ENCODE measurements around the gene PLD6. TPM values are rescaled to one million over a fixed set of nuclear protein-coding genes. Genes with fewer than 3 reads are reported as not detected.
A peak's percentile ranks its signal among the peaks of the same experiment; 100 is the strongest.

Gene PLD6
- total and polyA plus RNA-seq, 12 donors: 3.7 to 16.3 (median 7.9) TPM

DNA sequence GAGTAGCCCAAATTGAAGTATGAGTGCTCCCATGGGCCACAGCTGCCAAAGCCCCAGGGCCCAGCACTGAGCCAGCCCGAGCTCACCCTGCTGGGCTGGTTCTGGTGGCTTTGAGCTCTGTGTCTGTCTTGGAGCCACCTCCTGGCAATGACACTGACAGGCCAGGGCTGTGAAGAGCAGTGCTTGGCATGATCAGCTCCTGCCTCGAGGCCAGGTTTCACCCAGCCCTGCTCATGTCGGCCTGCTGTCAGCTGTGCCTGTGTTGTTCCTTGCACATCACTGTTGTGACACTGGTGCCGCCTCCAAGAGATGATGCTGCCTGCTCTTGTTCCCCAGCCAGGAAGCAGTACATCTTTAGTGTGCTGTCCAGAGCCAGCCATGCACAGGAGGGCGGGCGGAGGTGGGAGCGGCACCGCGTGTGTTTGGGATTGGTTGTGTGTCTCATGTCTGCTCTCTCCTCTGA is 26.0 kb downstream of the PLD6 start:
- WGBS, 2 donors: 51 to 79% methylated on average over 9 of the region's 9 CpGs

GRCh38 chr17:17179371-17179827 is 26.7 kb downstream of the PLD6 start:
- intact Hi-C loops (cut with DNase I): no loop called here
- H3K9me3 ChIP-seq: no peaks in the 10 kb centered on the region
- H3K4me1 ChIP-seq: peaks cover 7 to 61% (median 27%) of the 10 kb centered on the region in 9 donors
- peaks cover 0 to 100% (median 73%) of the 10 kb centered on the region in 9 donors for H3K36me3 ChIP-seq
- DNase-seq (no peak), ATAC-seq (no peak)
- WGBS, 2 donors: 93 to 99% methylated on average over 2 of the region's 2 CpGs
- H3K4me3 ChIP-seq: no peak overlapping the region
- no peak for TF ChIP-seq CTCF (IDR thresholded peaks at IDR 0.05)
- no peaks in the 10 kb centered on the region for H3K27me3 ChIP-seq
- H3K27ac ChIP-seq: peak overlapping the region in 8 of 10 donors; percentile 27 to 82 (median 53)

More for the DNA sequence above, 26.0 kb downstream of the PLD6 start:
- Histone ChIP-seq H3K27ac (peak overlapping the region in 9 of 10 donors; percentile 27 to 82 (median 52)), H3K9me3 (no peaks in the 10 kb centered on the region), H3K36me3 (peaks cover 0 to 97% (median 69%) of the 10 kb centered on the region in 9 donors), H3K4me3 (no peak overlapping the region), H3K27me3 (no peaks in the 10 kb centered on the region), H3K4me1 (peaks cover 8 to 67% (median 33%) of the 10 kb centered on the region in 9 donors)
- no peak for TF ChIP-seq CTCF (IDR thresholded peaks at IDR 0.05)
- intact Hi-C loops (cut with DNase I): no loop called here
- peak; percentile 50 to 83 (median 68) for ATAC-seq
- peak; percentile 41 to 55 for DNase-seq

GRCh38 chr17:17177176-17177575 is 29.0 kb downstream of the PLD6 start:
- Histone ChIP-seq H3K9me3 (no peaks in the 10 kb centered on the region), H3K36me3 (peaks cover 3 to 100% (median 88%) of the 10 kb centered on the region in 9 donors), H3K27me3 (no peaks in the 10 kb centered on the region), H3K27ac (no peak overlapping the region), H3K4me3 (no peak overlapping the region), H3K4me1 (peaks cover 4 to 50% (median 26%) of the 10 kb centered on the region in 9 donors)
- intact Hi-C loops (cut with DNase I): no loop called here
- DNase-seq (no peak), ATAC-seq (no peak)
- no peak for TF ChIP-seq CTCF (IDR thresholded peaks at IDR 0.05)
- 91 to 93% methylated on average over 12 of the region's 12 CpGs for WGBS, 2 donors

DNA sequence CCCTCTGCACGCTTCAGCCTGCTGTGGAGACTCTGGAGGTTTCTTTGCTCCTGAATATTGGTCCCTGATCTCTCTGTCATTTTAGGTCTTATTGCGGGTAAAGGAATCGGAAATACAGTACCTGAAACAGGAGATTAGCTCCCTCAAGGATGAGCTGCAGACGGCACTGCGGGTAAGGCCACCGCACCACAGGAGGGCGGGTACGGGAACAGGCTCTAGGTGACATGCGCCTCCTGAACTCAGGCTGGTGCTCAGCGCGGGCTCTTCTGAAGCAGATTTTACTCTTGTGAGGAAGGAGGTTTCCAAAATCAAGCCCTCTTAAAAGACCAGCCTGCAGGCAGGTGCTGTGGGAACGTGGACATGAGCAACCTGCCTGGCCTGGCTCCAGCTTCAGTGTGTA is 29.8 kb downstream of the PLD6 start:
- DNase-seq (no peak), ATAC-seq (no peak)
- Histone ChIP-seq H3K4me1 (peaks cover 4 to 49% (median 34%) of the 10 kb centered on the region in 9 donors), H3K27ac (peak overlapping the region in 2 of 10 donors; percentile 35 to 53), H3K27me3 (no peaks in the 10 kb centered on the region), H3K36me3 (peaks cover 3 to 100% (median 88%) of the 10 kb centered on the region in 9 donors), H3K9me3 (no peaks in the 10 kb centered on the region), H3K4me3 (no peak overlapping the region)
- WGBS, 2 donors: 92 to 97% methylated on average over 12 of the region's 12 CpGs
- TF ChIP-seq CTCF (IDR thresholded peaks at IDR 0.05): no peak
- intact Hi-C loops (cut with DNase I): no loop called here

All from heart right ventricle (tissue), 16 donors.